AG08396 (cell line): ENCODE data around the gene ENOPH1.
A peak's percentile ranks its signal among the peaks of the same experiment; 100 is the strongest.

Source experiments
- DNase-seq: peaks from one replicate; pipeline ENCODE4 v3.0.0; 2012; ENCODE audit warnings: low spot score, mixed read lengths

The ENOPH1 gene

DNA sequence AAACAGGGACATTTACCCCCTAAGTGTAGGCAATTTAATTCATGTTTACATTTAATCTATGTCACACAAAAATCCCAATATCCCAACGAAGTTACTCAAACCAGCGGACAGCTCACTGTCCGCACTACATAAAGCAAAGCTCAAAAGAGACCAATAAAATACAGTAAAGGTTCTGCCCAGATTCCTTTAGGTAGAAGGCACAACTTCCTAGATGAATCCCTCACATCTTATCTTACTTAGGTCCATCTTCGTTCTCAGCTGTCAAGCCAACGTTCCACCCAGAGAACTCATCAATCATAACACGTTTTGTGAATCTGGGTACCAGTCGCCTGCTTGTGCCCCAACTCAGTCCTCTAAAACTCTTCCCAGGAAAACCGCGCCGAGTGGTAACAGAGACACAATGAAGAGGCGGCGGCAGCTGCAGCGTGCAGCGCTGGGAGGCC is 1.8 kb upstream of the ENOPH1 start:
- no peak for DNase-seq

DNA sequence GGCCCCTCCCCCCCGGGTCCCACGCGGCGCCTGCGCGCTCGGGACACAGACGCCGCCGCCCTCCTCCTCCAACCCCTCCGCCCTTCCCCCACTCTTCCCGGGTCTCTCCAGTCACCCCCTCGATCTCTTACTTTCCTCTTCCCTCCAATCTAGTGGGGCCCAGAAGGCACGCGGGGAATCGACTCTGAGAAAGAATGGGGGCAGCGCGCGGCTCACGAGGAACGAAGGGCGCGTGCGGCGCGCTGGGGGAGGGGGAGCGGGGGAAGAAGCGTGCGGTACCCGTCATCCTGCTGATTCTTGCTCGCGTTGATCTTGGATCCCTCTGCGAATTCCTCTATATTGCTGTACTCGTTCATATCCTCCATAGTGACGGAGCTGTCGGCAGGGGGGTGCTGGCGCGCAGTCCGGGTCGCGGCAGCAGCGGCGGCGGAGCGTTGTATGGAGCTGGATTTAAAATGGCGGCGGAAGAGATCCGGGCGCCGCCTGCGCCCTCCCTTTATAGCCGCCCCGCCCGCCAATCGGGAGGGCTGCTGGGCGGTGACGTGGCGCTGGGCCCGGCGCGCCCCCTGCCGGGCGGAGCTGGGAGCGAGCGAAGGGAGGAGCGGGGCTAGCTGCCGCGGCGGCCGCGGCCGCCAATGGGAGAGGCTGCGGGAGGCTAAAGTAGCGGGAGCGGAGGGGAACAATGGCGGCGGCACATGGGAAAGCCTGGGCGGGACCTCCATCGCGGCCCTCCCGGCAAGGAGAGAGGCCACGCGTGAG is 1.2 kb upstream of the ENOPH1 start:
- peak; percentile 97 for DNase-seq

DNA sequence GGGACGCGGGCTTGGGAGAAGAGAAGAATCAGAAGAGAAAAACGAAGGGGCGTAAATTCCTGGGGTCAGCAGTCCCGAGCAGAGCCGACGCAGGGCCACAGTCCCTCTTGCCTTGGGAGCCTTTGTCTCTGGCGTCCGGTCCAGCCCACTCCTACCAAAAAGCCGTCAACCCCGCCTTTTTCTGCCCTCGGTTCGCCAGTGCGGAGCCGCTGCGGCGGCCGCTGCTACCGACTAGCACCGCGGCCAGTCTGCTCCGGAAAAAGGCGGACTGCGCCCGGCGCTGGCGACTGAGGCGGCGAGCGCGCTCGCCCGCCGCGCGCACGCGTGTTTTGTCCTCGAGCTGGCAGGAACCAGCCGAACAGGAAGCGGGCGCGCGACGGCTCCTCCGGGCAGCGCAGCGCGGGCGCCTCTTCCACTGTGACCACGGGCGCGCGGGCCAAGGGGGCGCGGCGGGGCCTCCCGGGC is 630 bp upstream of the ENOPH1 start:
- no peak for DNase-seq

DNA sequence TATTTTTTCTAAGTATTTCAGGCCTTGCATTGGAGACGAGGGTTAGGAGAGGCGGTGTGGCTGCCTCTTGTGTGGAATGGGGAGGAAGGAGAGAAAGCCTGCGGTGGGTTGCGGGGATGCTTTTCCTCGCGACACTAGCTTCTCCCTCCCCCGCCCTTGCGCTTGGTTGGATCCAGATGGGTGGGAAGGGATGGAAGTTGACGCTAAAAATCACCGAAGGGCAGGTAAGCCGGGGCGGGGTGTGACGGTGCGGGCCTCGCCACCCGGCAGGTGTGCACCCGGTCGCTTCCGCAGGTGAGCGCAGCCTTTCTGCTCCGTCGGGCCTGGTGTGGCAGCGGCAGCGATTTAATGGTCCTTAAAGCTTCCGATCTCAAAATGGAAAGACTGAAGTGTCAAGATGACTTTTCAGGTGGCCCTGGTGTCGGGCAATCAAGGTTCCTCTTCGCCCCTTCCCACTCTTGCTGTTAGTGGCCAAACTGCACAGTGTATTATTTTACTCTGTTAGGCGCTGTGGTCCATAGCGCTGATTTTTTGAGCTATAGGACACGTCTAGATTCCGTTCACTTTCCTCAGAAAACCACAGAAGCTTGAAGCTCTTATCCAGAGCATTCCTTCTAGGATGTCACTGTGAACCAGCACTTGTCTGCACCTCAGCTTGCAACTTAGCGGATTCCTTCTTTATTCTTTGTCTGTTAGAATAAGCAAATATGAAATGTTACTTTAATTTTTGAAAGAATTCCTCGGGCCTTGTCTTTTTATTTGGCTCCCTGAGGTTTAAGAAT is 765 bp downstream of the ENOPH1 start:
- peak; percentile 35 for DNase-seq

DNA sequence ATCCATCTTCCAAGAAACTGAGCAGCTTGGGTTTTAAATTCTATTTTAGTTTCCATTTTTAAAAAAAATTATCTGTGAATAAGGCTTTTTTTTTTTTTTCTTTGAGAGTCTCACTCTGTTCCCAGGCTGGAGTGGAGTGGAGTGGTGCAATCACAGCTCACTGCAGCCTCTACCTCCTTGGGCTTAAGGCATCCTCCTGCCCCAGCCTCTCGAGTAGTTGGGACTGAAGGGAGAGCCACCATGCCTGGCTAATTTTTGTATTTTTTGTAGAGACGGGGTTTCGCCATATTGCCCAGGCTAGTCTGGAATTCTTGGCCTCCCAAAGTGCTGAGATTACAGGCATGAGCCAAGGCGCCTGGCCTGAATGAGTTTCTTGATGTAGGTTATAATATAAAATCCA is 1.4 kb downstream of the ENOPH1 start:
- no peak for DNase-seq

DNA sequence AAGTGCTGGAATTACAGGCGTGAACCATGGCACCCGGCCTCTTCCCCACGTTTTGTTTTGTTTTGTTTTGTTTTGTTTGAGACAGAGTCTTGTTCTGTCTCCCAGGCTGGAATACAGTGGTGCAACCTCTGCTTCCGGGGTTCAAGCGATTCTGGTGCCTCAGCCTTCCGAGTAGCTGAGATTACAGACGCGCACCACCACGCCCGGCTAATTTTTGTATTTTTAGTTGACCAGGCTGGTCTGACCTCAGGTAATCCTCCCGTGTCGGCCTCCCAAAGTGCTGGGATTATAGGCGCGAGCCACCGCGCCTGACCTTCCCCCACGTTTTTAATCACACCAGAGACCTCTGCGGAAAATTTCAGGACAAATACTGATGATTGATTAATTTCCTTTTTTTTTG is 2.2 kb downstream of the ENOPH1 start:
- DNase-seq = no peak

DNA sequence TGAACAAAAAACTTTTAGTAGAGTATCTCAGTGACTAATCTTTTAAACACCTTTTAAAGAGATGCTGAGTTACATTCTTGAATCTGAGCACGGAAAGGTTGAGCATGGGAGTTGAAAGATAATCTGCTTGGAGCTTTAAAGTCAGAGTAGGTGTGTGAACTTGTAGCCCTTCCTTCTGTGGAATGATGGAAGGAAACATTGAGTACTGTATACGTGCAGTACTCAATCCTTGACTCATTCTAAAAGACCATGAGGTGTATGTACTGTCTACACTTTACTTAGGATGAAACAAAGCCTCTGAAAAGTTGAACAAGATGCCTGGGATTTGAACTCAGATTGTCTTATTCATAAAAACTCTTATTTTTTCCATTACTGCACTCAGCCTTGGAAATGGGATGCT is 3.4 kb downstream of the ENOPH1 start:
- DNase-seq = no peak

DNA sequence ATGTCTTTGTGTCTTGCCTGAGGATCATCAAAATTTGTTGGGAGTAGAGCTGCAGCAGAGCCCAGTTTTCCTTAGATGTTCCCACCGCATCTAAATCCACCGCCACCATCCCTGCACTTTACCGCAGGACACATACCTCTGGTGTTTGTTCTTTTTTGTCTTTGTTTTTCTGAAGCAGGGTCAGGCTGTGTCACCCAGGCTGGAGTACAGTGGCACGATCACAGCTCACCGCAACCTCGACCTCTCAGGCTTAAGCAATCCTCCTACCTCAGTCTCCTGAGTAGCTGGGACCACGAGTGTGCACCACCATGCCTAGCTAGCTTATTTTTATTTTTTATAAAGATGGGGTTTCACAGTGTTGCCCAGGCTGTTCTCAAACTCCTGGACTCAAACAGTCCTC is 4.6 kb downstream of the ENOPH1 start:
- no peak for DNase-seq

DNA sequence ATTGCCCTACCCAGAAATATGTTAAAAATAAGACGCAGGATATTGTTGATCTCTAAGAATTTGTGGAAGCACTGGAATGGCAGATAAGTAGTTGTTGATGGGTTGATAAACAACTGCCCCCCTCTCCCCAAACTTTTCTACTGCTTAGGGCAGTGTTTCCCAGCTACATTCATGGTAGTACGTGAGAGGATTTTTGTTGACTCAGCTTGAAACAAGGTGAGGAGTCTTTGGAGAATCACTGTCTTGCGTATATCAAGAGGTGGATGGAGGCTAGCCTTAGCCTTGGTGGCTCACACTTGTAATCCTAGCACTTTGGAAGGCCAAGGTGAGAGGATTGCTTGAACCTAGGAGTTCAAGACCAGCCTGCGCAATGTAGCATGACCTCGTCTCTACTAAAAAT is 5.7 kb downstream of the ENOPH1 start:
- no peak for DNase-seq

DNA sequence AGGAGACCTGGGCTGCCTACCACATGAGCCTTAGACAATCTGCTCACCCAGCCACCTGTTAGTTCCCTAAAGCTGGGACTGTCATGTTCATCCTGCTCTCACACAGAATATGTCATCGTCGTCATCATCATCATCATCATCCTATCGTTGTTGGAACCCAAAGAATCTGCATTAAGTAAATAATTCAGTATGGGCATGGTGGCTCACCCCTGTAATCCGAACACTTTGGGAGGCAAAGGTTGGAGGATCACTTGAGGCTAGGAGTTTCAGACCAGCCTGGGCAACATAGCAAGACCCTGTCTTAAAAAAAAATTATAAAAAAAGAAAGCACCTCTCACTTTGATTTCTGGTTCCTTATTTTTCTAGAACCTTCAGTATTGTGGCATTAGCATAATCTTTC is 6.4 kb downstream of the ENOPH1 start:
- DNase-seq = no peak

DNA sequence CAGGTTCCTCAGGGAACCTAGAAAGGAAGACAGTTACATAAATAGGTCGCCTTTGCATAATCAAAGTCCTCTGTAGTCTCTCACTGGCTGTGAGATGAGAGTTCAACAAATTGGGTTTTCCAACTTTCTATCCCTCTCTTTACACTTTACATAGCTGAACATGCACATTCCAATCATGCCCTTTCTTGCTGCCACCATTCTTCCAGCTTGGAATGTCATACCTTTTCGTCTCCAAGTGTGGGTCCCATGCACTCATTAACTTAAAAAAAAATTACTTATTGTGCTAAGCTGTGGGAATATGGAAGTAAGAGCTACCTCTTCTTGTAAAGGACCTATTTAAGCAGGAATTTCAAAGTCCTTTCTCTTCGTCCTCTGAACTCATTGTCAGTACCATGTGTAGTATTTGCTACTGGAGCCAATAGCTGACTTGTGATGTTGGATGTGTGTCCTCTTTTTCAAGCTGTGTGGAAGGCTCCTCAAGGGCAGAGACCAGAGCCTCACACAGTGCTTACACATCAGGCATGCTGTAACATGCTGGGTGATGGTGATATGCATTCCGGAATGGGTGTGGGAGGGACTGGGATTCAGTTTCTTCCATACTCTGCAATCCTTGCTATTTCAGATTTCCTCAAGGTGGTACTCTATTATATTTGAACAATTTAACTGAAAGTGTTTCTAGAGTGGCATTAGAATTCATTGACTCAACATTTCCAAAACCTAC is 7.1 kb downstream of the ENOPH1 start:
- peak; percentile 26 for DNase-seq

DNA sequence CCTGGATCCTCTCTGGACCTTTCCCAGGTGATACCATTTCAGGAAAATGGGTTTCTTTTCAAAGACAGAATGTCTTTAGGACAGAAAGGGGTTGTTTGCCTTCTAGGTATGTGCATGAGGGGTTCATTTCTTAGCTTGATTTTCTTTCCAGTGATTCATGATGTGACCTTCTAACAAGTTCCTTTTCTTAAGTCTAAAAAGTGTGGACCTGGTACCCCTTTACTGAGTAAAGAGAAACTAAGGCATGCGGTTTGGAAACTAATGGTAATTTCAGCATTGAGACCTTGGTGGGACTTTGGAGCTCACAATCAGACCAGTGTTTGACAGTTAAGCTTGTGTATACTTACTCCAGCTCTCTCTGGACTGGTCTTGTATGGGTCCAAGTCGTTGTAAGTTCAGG is 8.7 kb downstream of the ENOPH1 start:
- no peak for DNase-seq

DNA sequence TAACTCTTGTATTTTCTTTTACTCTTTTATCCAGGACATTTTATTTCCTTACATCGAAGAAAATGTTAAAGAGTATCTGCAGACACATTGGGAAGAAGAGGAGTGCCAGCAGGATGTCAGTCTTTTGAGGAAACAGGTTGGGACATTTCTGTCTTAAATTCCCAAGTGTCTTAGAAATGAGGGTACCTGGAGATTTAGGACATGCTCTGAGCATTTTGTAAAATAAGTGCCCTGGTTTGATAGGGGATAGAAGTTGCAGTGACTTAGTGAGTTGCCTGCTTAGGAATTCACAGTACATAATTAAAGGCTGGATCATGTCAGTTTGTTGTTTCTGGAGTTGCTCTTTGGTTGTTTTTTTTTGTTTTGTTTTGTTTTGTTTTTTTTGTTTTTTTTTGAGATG is 17.5 kb downstream of the ENOPH1 start:
- no peak for DNase-seq

DNA sequence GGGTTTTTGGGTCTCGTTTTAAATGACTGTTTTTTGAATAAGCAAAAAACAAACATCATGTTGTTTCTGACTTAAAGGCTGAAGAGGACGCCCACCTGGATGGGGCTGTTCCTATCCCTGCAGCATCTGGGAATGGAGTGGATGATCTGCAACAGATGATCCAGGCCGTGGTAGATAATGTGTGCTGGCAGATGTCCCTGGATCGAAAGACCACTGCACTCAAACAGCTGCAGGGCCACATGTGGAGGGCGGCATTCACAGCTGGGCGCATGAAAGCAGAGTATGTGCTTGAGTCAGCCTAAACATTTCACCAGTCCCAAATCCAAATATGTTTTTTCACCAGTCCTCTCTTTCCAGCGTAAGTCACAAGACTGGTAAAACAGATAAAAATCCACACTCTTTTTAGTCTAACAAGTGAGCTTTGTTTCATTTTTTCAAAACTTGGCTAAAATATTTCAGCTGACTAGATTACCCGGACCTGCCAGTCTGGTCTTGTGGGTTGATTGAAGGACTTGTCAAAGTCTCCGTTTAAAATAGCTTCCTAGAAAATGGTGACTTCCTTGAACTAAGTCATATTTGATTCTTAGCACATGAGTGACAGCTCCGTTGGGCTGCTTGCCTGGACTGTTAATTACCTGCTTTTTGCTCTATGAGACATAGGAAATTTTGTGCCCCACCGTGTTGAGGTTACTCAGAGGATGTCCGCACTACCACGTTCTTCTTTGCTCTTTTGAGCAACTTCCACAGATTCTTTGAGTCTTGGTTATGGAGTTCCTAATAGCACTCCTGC is 20.8 kb downstream of the ENOPH1 start:
- DNase-seq = no peak

DNA sequence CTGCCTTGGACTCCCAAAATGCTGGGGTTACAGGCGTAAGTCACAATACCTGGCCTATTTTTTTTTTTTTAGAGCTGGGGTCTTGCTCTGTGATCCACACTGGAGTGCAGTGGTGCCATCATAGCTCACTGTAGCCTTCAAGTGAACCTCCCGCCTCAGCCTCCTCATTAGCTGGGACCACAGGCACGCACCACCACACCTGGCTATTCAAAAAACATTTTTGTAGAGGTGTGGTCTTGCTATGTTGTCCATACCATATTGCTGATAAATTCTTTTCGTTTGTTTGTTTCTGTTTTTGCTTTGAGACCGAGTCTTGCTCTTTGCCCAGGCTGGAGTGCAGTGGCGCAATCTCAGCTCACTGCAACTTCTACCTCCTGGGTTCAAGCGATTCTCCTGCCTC is 21.6 kb downstream of the ENOPH1 start:
- no peak for DNase-seq

DNA sequence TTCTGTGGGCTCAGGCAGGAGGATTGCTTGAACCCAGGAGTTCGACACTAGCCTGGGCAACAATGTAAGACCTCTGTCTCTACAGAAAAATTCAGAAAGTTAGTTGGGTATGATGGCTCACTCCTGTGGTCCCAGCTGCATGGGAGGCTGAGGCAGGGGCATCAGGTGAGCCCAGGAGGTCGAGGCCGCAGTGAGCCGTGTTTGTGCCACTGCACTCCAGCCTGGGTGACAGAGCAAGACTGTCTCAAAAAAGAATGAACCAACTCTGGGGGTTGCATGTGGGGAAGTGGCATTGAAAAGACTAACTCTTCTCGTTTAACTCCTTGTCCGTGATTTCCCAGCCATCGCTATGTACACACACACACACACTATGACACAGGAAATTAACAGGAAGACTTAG is 26.9 kb downstream of the ENOPH1 start:
- DNase-seq = no peak

DNA sequence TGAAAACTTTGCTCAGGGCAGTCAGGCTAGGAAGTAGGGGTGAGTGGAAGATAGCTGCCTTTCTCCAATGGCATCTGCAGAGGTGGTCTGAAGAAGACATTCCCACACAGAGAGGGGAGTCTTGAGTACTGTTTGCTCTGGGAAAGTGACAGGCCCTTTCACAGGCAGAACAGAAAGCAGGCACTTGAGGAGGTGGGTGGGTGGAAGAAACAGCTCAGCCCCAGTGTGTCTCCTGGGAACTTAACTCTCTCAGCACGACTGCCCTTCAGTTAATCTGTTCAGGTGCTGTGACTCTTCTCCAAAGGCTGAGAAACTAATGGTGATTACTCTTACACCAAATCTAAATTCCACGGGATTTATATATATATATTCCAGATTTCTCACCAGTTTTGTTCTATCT is 28.3 kb downstream of the ENOPH1 start:
- DNase-seq = no peak

DNA sequence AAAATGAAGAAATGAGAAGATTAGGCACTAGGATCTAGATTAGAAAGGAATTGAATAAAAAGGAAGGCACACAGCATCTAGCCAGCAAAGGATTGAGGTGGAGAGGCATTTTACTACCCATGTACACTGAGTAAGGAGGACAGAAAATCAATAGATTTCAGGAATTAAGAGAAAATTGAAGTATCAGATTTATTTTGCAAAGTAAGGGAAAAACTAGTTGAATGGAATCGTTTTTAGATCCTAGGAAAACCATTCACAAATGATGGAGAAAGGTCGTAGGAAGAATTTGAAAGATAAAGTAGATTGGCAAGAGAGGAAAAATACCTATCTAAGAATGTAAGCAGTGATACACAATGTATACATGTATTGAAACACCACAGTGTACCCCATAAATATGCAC is 31.3 kb downstream of the ENOPH1 start:
- no peak for DNase-seq

DNA sequence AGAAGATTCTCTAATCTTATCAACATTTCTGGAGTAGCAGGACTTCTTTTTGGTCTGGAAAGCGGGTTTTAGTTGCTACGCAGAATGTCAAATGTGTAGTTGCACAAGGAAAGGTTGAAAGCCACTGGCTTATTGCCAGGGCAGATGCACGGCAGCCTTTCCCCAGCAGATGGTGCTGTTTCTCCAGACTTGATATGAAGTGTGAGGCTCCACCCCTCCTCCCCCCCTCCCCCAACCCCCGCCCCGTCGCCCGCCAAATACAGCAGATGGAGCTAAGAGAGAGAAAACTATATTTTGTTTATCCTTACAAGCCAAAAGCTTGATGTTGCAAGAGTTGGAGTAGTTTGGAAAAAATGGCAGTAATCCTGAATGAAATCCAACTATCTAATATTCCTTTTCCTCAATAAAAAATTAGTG is 32.0 kb downstream of the ENOPH1 start:
- peak; percentile 89 for DNase-seq

DNA sequence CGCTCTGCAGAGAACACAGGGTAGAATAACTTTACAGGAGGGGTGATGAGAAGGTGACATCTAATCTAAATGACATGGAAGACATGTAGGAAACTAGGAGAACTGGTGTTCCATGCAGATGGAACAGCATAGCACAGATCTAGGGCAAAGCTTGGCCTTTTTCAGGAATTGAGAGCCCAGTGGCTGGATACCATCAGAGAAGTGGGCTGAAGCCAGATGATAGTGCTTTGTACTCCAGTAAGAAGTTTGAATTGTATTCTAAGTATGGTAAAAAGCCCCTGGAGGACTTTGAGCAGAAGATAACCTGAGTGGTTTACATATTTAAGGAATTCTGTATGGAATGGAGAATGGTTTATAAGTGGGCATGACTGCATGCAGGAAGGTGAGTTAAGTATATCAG is 32.8 kb downstream of the ENOPH1 start:
- DNase-seq = no peak

DNA sequence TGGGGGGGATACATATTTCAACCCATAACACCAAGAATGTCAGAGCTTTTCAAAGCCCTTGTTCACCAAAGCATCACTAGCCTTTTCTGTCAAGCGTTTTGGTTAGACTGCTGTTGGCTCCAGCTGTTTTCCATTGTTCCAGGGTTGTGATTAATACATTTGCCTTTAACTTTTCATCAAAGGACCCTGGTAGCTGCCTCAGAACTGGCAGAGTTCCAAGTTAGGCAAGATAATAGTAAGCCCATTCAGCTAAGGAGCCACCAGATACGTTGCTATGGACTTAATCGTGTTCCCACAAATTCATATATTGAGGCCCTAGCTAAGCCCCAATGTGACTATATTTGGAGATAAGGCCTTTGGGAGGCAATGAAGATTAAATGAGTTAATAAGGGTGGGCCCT is 37.1 kb downstream of the ENOPH1 start:
- DNase-seq = no peak

DNA sequence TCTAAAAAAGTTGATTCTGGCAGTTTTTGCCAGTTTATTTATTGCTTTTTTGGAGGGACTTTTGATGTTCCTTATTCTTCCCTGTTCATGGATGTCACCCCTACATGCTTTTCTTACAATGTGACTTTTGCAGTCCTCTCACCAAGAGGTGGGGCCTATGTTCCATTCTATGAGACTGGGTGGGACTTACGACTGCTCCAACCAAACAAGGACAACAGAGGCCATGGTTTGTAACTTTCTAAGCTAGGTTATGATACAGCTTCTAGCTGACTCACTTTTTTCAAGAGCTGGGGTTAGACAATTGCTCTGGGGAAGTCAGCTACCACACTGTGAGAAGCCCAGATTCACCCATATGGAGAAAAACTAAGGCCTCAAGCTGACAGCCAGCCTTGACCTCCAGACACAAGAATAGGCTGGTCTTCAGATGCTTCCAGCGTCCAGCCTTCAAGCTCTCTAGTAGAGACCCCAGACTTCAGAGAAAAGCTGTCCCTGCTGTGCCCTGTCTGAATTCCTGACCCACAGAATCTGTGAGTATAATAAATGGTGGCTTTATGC is 39.5 kb downstream of the ENOPH1 start:
- peak; percentile 12 for DNase-seq
